ENCODE results near the gene INPP5A. TPM values are rescaled to one million over a fixed set of nuclear protein-coding genes. Genes with fewer than 3 reads are reported as not detected.

INPP5A gene
- total and polyA plus RNA-seq, 9 of the 15 experiments (the other 6 are each of a cell fraction or from before 2014, with no cell fraction given) = 0.66 to 11.6 (median 7.7) TPM

DNA sequence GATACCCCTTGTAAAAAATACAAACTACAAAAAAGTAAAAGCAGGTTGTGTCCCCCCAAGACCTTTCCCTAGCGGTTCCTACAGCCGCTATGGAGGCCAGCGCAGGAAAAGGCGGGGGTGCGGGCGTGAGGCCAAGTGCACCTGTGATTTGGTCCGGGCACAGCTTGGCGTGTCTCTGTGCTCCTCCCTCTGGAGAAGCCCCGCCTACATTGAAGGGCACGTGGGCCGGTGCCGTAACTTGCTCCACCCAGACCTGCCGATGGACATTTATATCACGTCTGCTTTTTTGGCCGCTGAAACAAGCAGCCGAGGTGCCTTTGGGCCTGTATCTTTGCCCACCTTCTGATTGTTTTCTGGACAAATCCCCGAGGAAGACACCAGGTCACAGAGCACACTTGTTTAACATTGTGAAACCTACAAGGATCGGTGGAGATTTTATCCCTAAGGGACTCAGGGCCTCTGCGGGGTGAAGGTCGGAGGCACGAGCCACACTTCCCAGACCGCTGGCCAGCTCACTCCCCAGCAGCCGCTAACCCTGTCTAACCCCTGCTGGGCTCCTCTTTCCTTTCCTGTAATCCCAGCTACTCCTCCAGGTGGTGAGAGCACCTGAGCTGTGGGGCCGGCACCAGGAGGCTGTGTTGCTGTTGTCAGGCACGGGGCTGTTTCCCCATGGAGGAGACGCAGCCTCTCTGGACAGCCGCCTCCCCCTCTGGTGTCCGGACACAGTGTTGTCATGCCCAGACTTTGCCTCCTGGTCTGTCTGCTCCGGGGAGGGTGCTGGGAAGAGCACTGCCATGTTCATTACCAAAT, 18.8 kb upstream of the INPP5A start (continued):
- TF ChIP-seq, protein P1, sequence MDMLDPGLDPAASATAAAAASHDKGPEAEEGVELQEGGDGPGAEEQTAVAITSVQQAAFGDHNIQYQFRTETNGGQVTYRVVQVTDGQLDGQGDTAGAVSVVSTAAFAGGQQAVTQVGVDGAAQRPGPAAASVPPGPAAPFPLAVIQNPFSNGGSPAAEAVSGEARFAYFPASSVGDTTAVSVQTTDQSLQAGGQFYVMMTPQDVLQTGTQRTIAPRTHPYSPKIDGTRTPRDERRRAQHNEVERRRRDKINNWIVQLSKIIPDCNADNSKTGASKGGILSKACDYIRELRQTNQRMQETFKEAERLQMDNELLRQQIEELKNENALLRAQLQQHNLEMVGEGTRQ (CRISPR knock-in tag; IDR thresholded peaks at IDR 0.05) = peak; percentile 79
- TF ChIP-seq NCOA1 (IDR thresholded peaks at IDR 0.05; ENCODE audit: low read depth) (no peak), RFX7 (CRISPR knock-in tag; IDR thresholded peaks at IDR 0.05) (no peak), CBX2 (IDR thresholded peaks at IDR 0.05; ENCODE audit: insufficient read depth, low read length, poor library complexity, severe bottlenecking) (no peak), SRSF1 (IDR thresholded peaks at IDR 0.05; ENCODE audit: low read depth, low read length) (no peak), ASH1L (IDR thresholded peaks at IDR 0.05; ENCODE audit: borderline replicate concordance, low read depth, partially characterized antibody) (no peak), ZC3H11A (IDR thresholded peaks at IDR 0.05; ENCODE audit: low read depth, low read length) (no peak), DIDO1 (tag; IDR thresholded peaks at IDR 0.05; ENCODE audit: low read depth) (no peak), L3MBTL2 (IDR thresholded peaks at IDR 0.05) (peak; percentile 76; the same call in 1 of the 2 replicates), CCAR2 (IDR thresholded peaks at IDR 0.05; ENCODE audit: low read depth, low read length) (no peak), HDAC6 (IDR thresholded peaks at IDR 0.05; ENCODE audit: low read depth, low read length) (no peak), PYGO2 (tag; IDR thresholded peaks at IDR 0.05) (no peak), RAD21 (CRISPR knock-in tag; conservative IDR thresholded peaks at IDR 0.05 in 1 of 2, IDR thresholded peaks at IDR 0.05 in 1 of 2) (no peak)
- TF ChIP-seq, protein P2, sequence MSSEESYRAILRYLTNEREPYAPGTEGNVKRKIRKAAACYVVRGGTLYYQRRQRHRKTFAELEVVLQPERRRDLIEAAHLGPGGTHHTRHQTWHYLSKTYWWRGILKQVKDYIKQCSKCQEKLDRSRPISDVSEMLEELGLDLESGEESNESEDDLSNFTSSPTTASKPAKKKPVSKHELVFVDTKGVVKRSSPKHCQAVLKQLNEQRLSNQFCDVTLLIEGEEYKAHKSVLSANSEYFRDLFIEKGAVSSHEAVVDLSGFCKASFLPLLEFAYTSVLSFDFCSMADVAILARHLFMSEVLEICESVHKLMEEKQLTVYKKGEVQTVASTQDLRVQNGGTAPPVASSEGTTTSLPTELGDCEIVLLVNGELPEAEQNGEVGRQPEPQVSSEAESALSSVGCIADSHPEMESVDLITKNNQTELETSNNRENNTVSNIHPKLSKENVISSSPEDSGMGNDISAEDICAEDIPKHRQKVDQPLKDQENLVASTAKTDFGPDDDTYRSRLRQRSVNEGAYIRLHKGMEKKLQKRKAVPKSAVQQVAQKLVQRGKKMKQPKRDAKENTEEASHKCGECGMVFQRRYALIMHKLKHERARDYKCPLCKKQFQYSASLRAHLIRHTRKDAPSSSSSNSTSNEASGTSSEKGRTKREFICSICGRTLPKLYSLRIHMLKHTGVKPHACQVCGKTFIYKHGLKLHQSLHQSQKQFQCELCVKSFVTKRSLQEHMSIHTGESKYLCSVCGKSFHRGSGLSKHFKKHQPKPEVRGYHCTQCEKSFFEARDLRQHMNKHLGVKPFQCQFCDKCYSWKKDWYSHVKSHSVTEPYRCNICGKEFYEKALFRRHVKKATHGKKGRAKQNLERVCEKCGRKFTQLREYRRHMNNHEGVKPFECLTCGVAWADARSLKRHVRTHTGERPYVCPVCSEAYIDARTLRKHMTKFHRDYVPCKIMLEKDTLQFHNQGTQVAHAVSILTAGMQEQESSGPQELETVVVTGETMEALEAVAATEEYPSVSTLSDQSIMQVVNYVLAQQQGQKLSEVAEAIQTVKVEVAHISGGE (CRISPR knock-in tag; IDR thresholded peaks at IDR 0.05) = 0 out of 6 replicates have a peak, but pooled peaks of 1 of the 3 experiments have one; percentile 43
- TF ChIP-seq, protein P3, sequence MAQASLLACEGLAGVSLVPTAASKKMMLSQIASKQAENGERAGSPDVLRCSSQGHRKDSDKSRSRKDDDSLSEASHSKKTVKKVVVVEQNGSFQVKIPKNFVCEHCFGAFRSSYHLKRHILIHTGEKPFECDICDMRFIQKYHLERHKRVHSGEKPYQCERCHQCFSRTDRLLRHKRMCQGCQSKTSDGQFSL (CRISPR knock-in tag; IDR thresholded peaks at IDR 0.05) = no peak
- TF ChIP-seq, protein P3 (tag; IDR thresholded peaks at IDR 0.05) = no peak
- TF ChIP-seq, protein P4, sequence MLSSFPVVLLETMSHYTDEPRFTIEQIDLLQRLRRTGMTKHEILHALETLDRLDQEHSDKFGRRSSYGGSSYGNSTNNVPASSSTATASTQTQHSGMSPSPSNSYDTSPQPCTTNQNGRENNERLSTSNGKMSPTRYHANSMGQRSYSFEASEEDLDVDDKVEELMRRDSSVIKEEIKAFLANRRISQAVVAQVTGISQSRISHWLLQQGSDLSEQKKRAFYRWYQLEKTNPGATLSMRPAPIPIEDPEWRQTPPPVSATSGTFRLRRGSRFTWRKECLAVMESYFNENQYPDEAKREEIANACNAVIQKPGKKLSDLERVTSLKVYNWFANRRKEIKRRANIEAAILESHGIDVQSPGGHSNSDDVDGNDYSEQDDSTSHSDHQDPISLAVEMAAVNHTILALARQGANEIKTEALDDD (IDR thresholded peaks at IDR 0.05) = no peak
- TF ChIP-seq, protein P5, sequence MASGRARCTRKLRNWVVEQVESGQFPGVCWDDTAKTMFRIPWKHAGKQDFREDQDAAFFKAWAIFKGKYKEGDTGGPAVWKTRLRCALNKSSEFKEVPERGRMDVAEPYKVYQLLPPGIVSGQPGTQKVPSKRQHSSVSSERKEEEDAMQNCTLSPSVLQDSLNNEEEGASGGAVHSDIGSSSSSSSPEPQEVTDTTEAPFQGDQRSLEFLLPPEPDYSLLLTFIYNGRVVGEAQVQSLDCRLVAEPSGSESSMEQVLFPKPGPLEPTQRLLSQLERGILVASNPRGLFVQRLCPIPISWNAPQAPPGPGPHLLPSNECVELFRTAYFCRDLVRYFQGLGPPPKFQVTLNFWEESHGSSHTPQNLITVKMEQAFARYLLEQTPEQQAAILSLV (tag; IDR thresholded peaks at IDR 0.05) = no peak

All from K562 (cell line).